NCI-H2196 treated with DMSO at 0.1 percent for 48 hours (cell line): ENCODE measurements around the gene GFRA1.

Experiments
- DNase-seq: peaks from one replicate; lab custom pipeline; 2025; ENCODE audit not compliant: unreplicated experiment; lab: John Stamatoyannopoulos, UW

The GFRA1 gene

DNA sequence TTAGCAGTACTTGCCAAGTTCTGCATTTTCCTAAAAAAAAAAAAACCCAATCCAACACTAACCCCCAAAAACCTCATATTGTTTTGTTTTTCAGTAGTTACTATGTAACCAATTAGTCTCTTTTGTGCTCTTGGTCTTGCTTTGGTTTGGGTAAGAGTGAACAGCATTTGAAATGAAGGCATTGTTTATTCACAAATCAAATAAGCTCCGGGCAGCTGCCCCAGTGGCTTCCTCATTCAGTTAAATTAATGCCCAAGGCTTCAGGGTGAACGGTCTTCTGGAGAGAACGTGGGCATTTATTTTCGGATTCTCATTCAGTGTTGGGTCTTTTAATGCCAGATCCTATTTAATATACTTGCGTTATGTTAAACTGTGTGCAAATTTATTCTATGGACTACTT lies 108.7 kb downstream of the GFRA1 start:
- DNase-seq: no peak

DNA sequence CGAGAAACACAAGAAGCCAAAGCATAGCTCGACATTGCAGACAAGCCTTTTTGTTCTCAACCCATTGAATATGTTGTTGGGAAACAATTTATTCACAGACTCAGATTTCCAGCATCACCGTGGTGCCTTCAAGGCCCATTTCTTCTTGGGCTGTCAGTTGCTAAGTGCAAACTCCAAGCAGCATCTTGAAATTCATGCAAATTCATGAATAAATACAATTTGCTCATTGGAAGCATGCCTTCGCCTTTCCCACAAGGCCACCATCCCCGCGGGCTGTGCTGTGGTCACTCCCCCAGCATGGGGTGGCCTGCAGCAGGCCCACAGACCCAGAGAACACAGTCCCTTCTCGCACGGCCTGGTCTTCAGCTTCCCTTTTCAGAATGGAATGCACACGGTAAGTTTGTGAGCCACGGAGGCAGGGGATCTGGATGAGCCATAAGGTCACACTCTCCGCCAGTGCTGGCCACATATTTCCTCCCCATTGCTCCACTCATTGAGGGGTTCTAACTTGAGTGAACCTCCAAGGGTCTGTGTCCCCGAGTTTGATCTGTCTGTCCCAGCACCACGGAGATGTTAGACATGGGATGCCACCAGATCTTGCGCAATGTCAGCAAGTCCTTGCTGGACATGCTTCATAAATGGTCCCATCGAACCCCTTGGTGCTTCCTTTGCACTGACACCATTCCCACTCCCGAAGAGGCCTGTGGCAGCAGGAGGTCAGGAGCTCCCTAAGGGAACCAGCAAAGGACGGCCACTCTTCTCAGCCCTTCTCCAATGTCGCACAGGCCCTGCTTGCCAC lies 109.5 kb downstream of the GFRA1 start:
- no peak for DNase-seq

DNA sequence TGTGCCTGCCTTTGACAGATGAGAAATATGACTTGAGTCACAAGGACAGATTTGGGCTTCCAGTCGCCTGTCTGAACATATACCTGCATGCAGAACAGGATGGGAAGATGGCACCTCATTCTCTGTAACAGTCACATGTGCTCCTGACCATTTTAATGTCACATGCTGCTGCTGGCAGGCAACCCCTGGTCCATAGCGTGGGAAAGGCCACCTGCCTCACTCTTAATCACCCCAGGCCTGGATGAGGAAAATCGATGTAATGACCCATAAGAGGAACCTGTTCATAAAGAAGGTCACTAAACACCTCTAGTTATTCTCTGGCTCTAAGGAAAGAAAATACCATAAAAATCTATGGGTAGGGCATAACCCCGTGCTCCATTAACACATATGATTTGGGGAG lies 110.2 kb downstream of the GFRA1 start:
- DNase-seq: no peak

DNA sequence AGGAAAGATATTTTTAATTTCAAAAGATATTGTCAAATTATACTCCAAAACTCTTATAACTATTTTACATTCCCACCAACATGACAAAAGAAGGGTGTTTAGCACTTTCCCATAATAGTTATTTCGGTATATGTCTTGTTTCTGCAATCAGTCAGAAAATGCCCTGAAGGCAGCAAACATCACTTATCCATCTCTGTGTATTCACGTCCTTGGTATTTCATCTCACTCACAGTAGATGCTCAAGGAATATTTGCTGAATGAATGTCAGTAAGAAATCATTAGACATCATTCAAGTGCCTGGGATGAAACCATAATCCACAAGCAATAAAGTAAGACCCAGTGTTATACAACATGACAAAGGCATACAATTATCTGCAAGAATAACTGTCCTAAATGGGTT lies 112.7 kb downstream of the GFRA1 start:
- DNase-seq: no peak

DNA sequence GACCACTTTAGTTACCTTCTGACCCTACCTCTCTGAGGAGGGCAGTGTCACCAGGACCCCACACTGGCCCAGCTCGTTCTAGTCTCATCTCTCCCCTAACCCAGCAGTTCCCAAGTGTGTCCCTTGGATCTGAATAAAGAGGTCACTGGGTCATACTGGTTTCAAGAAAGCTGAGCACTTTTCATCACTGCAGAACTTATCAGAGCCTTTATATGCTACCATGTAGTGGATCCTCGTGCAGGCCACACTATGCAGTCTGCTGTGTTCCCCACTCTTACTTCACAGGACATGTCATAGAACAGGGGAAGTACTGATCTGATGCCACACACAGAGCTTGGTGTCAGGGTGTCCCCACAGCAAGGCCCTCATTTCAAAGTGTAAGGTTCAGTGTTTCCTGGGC lies 113.8 kb downstream of the GFRA1 start:
- no peak for DNase-seq

DNA sequence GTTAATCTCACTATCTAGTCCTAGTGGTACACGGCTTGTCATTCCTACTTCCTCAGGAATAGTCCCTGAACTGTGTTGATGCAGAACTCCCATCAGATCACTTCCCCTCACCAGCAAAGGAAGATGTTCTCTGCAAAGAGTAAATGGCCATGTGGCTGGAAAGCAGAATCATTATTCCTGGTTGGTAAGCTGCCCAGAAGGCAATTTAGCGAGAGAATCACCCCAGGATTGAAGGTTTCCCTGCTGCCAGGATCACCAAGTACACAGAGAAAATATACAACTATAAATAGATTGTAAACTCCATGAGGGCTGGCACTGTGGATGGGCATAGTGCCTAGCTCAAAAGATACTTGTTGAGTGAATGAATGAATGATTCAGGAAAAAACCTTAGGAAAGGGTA lies 115.0 kb downstream of the GFRA1 start:
- DNase-seq: no peak

DNA sequence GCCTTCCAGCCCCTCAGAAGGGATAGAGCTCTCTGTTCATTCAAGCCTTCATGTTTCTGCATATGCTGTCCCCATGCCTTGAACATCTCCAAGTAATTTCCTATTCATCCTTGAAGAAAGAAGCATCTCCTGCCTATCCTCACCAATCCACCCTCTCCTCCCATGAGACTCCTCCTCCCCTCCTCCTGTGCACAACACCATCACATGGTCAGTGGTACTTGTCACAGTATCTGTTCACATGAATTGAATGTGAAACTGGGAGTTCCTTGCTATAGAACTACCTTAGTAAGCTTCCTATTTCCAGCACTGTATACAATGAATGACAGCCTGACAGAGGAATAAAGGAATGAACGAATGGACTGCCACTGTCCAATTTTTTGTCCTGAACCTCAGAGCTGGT lies 115.5 kb downstream of the GFRA1 start:
- DNase-seq: no peak

DNA sequence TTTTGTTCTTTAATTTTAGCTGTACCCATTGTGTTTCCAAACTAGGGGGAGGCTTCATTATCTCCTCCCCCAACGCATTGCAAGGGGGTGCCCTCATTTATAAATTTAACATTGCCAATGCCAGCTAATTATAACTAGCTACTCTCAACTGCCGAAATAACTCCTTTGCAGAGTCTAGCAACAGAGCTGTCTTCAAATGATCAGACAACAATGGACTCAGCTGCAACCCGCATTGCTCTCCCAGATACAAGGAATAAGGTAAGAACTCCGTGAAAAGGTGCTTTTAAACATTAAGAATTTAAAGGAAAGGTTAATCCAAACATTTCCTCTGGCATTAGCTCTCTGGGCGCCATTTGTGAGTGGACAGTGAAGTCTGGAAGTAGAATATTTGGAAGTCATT lies 116.2 kb downstream of the GFRA1 start:
- no peak for DNase-seq

DNA sequence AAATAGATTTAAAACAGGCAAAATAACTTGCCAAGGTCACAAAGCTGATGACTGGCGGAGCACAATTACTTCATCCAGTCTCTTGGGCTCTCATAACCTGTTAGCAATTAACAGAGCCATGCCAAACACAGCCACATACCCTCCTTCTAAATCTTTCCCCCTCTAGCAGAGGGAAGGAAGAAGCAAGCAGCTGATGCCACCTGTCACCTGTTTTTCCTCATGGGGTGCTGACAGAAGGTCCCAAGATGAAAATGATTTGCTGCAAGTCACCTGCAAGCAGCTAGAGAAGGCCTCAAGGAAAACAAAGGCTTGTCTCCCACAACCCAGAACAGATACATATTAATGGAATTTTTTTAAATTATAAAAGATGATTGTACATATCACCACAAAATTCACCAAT lies 117.8 kb downstream of the GFRA1 start:
- no peak for DNase-seq

DNA sequence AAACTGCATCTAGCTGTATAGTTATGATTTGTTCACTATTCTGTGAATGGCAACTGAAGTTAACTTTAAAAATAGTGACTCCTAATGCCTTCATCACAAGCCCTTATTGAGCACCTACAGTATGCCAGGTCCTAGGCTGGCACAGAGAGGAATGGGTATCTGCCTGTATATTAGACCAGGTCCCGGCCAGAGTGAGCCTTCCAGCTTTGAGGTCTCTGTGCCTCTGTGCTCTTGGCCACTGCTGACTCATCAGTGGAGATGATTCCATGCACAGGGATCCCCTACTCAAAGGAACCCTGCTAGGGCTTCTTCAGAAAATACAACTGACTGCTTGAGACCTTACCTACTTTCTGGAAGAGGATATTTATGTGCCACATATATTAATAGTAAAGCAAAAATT lies 118.4 kb downstream of the GFRA1 start:
- no peak for DNase-seq

DNA sequence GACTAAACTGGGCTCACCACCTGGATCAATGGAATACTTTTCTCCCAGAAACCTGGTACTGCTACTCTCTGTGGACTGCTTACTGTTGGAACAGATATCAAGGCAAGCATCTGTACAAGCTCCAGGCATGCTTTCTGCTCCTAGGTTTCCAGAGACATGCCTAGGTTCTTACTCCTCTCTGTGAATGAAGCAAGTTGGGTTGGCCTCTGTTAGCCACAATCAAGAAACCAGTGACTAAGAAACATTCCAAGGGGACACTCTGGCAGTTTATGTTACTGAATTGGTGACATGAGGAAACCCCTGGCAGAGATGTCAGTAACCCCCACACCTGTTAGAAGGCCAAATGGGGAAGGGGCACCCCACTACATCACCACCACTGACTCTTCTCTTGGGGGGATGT lies 121.9 kb downstream of the GFRA1 start:
- DNase-seq: no peak

DNA sequence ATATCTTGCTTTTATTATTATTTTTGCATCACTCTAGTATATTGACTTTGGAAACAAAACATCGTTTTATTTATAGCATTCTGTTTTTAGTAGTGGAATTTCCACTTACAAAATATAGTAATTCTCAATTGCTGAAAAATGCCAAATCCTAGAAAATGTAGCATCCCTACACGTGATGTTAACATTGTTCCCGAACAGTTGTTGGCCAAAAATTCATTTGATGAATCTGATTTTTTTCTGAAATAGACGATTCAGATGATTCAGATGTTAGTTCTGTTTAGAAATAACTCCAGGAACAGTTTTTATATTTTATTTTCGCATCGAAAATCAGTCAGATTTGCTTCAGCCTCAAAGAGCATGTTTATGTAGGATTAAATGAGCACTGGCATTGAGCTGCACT lies 122.4 kb downstream of the GFRA1 start:
- DNase-seq: no peak

DNA sequence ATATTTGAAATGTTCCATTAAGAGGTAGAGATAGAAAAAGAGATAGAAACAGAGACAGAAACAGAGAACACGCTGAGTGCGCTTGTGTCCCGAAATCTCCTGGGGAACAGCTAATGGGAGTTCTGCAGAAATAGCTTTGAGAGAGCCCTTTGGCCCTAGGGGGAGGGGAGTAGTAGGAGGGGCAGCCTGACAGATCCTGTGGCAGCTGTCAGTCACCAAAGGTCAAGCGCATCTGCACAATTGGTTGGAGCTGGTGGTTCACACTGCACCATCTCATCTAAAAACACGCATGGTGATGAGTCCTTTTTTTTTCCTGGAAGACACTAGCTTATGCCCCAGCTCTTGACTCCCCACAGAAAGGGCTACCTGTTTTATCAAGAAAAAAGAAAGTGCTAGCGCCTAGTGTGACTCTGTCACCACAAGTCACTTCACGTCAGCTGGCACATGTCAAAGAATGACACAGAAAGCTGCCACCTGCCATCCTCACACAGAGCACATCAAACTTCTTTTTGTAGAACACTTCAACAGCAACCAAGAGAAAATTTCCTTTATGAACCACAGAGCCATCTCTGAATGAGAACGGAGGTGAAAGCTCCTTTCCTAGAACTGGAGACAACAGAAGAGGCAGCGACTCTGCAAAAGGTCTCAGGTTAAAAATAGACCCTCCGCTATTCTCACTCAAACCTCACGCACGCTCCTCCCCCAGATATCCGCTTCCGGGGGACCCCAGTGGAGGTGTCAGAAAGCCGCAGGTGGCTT lies 125.7 kb downstream of the GFRA1 start:
- DNase-seq: no peak

DNA sequence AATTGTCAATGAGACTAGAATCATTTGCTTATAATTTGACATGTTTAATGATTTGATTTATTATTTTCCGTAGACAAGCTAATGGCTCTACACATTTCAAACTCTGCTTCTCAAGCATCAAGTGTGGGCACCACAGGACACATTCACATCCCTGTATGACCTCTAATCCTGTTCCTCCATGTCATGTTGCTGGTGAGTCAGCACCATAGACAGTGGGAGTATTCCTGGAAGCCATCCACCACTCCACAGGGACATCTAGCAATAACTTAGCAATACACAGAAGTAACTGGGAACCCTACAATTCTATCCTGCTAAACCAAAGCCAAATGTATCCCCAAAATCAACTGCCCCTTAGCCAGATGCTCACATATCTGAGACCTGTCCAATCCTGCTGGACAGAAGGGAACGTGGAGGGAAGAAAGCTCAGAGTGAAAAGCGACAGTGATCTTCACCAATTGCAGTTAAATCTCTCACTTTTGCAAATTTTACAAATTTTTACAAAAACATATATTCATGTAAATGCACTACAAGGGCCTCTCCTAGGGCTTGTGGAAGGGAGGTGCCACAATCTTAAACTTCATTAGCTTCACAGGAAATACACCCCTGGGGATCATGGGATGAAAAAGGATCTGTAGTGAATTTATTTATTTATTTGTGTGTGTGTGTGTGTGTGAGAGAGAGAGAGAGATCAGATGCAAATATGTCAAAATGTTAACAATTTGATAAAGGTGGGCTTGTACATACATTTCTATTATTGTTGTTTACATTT lies 126.5 kb downstream of the GFRA1 start:
- no peak for DNase-seq

DNA sequence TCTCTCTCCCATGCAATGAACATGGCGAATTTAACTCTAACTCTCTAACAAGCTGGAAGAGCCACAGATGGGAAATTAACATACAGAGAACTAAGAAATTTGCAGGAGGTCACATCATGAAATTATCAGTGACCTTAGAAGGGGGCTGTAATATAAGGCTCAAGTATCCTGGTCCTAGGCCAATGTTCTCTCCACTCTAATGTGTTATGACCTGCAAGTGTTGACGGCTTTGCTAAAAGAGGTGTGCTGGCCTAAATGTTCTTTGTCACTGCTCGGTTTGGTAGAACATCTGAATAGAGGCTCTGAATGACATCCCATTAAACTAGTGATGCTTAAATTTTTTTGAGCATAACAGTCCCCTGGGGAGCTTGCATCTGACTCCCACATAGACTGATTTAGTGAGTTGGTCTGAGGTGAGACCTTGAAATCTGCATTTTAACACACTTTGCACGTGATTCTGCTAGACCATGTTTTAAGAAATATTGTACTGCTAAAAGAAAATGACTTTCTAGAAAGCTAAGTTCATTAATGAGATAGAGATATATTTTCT lies 129.3 kb downstream of the GFRA1 start:
- DNase-seq: no peak

DNA sequence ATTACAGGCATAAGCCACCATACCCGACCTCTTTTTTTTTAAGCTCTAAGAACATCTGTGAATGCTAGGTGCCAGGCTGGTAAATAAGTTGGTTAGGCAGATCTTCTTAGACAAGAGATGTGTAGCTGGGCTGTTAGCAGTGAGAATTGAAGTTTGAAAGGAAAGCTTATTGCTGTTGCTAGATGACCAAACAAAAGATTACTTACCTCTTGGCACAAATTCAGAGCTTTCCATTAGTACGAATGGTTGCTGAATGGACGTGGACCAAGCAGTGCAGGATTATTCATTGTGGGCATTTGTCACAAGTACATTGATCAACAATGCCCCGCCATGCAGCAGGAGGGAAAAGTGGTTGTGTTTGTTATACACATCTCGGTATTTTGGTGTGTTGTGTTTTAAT lies 131.2 kb downstream of the GFRA1 start:
- DNase-seq: no peak

DNA sequence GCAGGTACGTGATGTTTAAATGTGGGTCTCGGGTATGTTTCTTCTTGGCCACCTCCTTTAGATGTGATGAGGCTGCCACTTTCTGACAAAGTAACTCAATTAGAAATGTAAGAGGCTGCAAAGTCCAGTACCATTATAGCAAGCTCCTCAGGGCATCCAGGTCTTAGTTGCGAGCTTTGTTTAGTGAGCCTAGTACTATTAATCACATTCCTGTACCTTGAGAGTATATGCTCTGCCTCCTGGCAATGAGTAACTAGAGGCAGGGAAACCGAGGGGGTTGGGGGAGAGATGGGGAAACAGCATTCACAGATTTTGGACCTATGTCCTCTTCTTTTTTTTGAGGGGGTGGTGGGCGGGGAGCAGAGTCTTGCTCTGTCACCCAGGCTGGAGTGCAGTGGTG lies 131.8 kb downstream of the GFRA1 start:
- no peak for DNase-seq

DNA sequence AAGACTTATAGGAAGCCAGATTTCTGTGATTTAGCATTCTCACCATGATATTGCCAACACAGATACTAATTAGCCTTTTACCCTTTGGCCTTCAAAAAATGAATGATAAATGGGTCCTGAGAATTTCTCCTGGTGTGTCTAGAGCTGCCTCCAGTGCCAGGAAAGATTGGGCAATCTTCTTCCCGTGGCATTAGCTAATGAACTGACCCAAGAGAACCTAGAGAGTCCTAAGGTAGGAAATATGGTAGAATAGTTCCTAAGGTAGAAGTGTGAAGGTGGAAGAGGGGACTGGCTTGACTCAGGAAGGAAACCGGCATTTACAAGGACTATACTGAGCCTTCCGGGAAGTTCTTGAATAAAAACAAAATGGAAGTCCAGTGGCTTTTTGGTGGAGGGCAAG lies 133.1 kb downstream of the GFRA1 start:
- no peak for DNase-seq

DNA sequence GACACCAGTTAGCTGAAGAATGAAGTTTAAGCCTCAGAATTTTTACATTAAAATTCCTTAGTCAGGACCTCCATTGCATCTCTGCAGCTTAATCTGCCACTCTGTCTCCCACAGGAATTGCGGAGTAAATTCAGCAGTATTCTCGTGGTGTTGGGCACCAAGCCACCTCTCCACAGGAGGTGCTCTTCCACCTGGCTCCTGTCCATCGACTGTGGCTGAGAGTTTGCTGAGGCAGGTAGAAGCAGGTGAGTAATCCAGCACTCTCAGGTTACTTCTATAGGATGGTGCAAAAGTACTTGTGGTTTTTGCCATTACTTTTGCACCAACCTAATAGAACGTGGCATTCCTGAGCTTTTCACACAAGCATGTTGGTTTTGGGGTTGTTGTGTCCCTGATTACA lies 134.1 kb downstream of the GFRA1 start:
- no peak for DNase-seq

DNA sequence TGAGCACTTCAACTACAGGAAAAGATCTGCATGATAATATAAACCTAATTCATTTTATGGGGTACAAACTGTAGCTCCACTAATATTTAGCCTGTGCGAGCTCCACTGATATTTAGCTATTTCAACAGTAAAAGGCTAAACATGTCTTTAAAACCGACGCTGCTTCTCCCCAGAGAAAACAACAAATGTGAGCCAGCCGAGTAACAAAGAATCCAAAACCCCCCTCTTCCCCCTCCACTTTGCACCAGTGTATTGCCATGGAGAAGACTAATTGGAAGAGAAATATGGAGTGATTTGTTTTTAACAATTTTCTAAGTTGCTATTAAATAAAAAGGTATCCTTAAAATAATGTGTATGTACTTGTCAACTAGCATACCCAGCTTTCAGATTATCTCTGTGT lies 136.7 kb downstream of the GFRA1 start:
- DNase-seq: no peak

DNA sequence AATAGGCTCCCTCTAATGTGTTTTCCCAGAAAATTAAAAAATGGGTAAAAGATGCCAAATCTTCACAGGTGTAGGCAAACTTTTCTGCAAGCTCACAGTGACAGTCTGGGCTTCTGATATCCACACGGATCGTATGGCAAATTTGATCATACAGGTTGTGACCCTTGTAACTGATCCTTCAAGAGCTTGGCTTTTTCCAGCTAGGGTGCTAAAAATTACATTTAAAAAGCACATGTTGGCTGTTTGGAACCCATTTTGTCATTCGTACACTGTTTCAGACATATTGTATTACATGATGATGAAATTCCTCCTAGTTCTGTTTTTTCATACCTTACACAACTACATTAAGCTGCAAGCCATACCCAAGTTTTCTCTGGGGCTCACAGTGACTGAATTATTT lies 138.7 kb downstream of the GFRA1 start:
- no peak for DNase-seq

DNA sequence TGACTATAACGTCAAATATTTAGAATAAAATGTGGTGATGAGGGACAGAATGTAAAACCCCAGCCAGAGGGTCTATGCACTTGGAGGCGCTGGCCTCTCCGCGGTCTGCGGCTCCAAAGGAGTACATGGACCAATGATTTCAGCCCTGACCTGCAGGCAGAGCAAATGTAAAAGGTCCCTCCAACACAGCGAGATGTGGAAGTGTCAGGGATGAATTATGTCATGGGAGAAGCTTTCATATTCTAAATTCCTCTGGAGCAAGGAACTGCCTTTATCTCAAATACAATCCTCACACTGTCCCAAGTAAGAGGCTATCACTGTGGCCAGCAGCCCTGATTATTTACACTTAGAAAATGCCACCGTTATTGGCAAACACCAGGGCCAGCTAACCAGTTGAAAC lies 139.4 kb downstream of the GFRA1 start:
- DNase-seq: no peak
